GM18511 (cell line): ENCODE results near the gene PABPC5.

ENCODE experiments used
- ATAC-seq: cut with Tn5 transposase; IDR thresholded peaks from one replicate; pipeline ENCODE4 v1.9.1; 2021; ENCODE audit warnings: mild to moderate bottlenecking, moderate library complexity; ENCODE audit not compliant: unreplicated experiment

The PABPC5 gene

GRCh38 chrX:91434351-91435168, at the start of gene PABPC5:
PABPC5 (plus strand) TSS chrX:91434839; CDS start chrX:91435578, 739 bp downstream.
- ATAC-seq: no peak

- no peak for ATAC-seq
Measured at GRCh38 chrX:91389026-91389425, 45.6 kb upstream of the PABPC5 start.

- ATAC-seq: no peak
Measured at GRCh38 chrX:91414713-91415112, 19.9 kb upstream of the PABPC5 start.

GRCh38 chrX:91435395-91435794, 756 bp downstream of the PABPC5 start:
- no peak for ATAC-seq
